Spleen (tissue), 11 donors: ENCODE data around the gene GATAD2A. TPM values are rescaled to one million over a fixed set of nuclear protein-coding genes. Genes with fewer than 3 reads are reported as not detected.

ENCODE experiments used
- DNase-seq: peaks from one replicate; pipeline ENCODE4 v3.0.0-alpha.2; 2020
- H3K27ac ChIP-seq, 8 donors: fragments of 200-600 bp; sonication (generic) in 7 of 8; 1 replicate in 4 of 8; 2 replicates in 4 of 8; pipeline versions ENCODE4 v1.5.0 to v1.8.0; 2016 to 2021; ENCODE audit warnings: inconsistent platforms in 4 of 8, mild to moderate bottlenecking in 4 of 8, moderate library complexity in 1 of 8
- H3K27me3 ChIP-seq, 7 donors: fragments of 200-600 bp; sonication (generic) in 6 of 7; replicated peaks in 1 of 7; 1 replicate in 4 of 7; 2 replicates in 3 of 7; pipeline versions ENCODE4 v1.5.0 to v1.8.0; 2016 to 2021; ENCODE audit warnings: inconsistent platforms in 3 of 7, mild to moderate bottlenecking in 1 of 7
- H3K36me3 ChIP-seq, 6 donors: fragments of 200-600 bp; sonication (generic) in 5 of 6; 1 replicate in 4 of 6; 2 replicates in 2 of 6; pipeline versions ENCODE4 v1.5.0 to v1.8.0; 2016 to 2021; ENCODE audit warnings: inconsistent platforms in 2 of 6
- H3K4me1 ChIP-seq, 6 donors: fragments of 200-600 bp; sonication (generic) in 5 of 6; 1 replicate in 3 of 6; 2 replicates in 3 of 6; pipeline versions ENCODE4 v1.5.0 to v1.8.0; 2016 to 2021; ENCODE audit warnings: inconsistent platforms in 3 of 6
- H3K4me3 ChIP-seq, 8 donors: fragments of 200-600 bp; sonication (generic) in 7 of 8; 1 replicate in 4 of 8; 2 replicates in 4 of 8; pipeline versions ENCODE4 v1.5.0 to v1.8.0; 2016 to 2021; ENCODE audit warnings: inconsistent platforms in 4 of 8, mild to moderate bottlenecking in 4 of 8, moderate library complexity in 2 of 8
- H3K9me3 ChIP-seq, 8 donors: fragments of 200-600 bp; sonication (generic) in 7 of 8; 1 replicate in 4 of 8; 2 replicates in 4 of 8; pipeline versions ENCODE4 v1.5.0 to v1.8.0; 2016 to 2021; ENCODE audit warnings: inconsistent platforms in 4 of 8
- CTCF ChIP-seq, 11 experiments: fragments of 200-600 bp in 7 of 11; fragments of 450-650 bp in 4 of 11; sonication (generic) in 4 of 11; IDR thresholded peaks in 8 of 11; conservative IDR thresholded peaks in 3 of 11; 1 replicate in 7 of 11; 2 replicates in 4 of 11; pipeline versions ENCODE4 v1.4.0 to v1.8.0; 2016 to 2021; ENCODE audit warnings: antibody characterized with exemption in 11 of 11, inconsistent platforms in 4 of 11, mild to moderate bottlenecking in 1 of 11
- POLR2A ChIP-seq, 3 donors: fragments of 450-650 bp; IDR thresholded peaks; one replicate each; pipeline ENCODE4 v1.5.1; 2017; ENCODE audit warnings: antibody characterized with exemption in 3 of 3, mild to moderate bottlenecking in 1 of 3
- POLR2AphosphoS5 ChIP-seq, 3 donors: sonication (generic); formaldehyde crosslinking; IDR thresholded peaks; one replicate each; pipeline ENCODE4 v1.5.1; 2017; ENCODE audit warnings: antibody characterized with exemption in 3 of 3
- WGBS, 5 donors: extraction: QIAGEN DNeasy Blood & Tissue Kit in 3 of 5; methylation state at CpG; one replicate each; pipeline versions ENCODE4 v1.1.5 to v1.1.7; 2013 to 2018; 5-methylcytosine and 5-hydroxymethylcytosine counted together
- intact Hi-C: fragments of 100-400 bp; cut with DNase I; formaldehyde crosslinking; loops from one replicate; pipeline ENCODE4 v1.15.0; 2023; ENCODE audit warnings: low total_unique reads
- polyA plus RNA-seq, 3 donors: library from polyadenylated mRNA; stranded (reverse); fragments of 200-250 nt; gene quantifications; one replicate each; pipeline ENCODE4 v1.2.1, GENCODE V29; 2013
- total RNA-seq, 7 donors: library from RNA; depleted of rRNA in 3 of 7; stranded (reverse); fragments of >200 nt in 3 of 7; fragmentation: NEBNext Ultra II Directional in 4 of 7; extraction: Animal tissue kit (Norgen Biotek cat#: 25700) in 4 of 7; gene quantifications; one replicate each; pipeline versions ENCODE4 v1.1.0 to v1.2.1, GENCODE V29; 2016 to 2021
- donor health status: healthy with polysubstance abuse.
- donor health status: DM: no; HTN: no; CAD: no; lungs with moderate emphysema.
- donor health status: DM: no; HTN: no; CAD: no.
- donor health status: Bipolar disorder and iron deficiency.
- donor health status: healthy.
- donor health status: DM: no; HTN: no; CAD: no.
- donor health status: DM: yes; HTN: yes; CAD: no.

The GATAD2A gene
- total and polyA plus RNA-seq, 10 donors: 11.6 to 122 (median 66.8) TPM

GRCh38 chr19:19438366-19439175, 33.1 kb downstream of the GATAD2A start:
- peak overlapping the region in 2 of 8 donors; percentile 20 to 57 for H3K27ac ChIP-seq
- no peaks in the 10 kb centered on the region for H3K27me3 ChIP-seq
- 59 to 83% (median 76%) methylated on average over 4 of the region's 4 CpGs for WGBS, 5 donors
- H3K4me1 ChIP-seq: peaks cover 12 to 96% (median 59%) of the 10 kb centered on the region in 6 donors
- H3K4me3 ChIP-seq: no peak overlapping the region
- H3K9me3 ChIP-seq: no peaks in the 10 kb centered on the region
- peaks cover 0 to 31% (median 1%) of the 10 kb centered on the region in 6 donors for H3K36me3 ChIP-seq
- TF ChIP-seq CTCF (IDR thresholded peaks at IDR 0.05 in 8 of 11, conservative IDR thresholded peaks at IDR 0.05 in 3 of 11): no peak
- TF ChIP-seq POLR2AphosphoS5 (IDR thresholded peaks at IDR 0.05): no peak
- no peak for TF ChIP-seq POLR2A (IDR thresholded peaks at IDR 0.05)
- DNase-seq: no peak
- intact Hi-C loops: no loop called here

GRCh38 chr19:19439176-19439482, 33.7 kb downstream of the GATAD2A start:
- intact Hi-C loops: no loop called here
- DNase-seq: no peak
- TF ChIP-seq POLR2AphosphoS5 (IDR thresholded peaks at IDR 0.05) (no peak), CTCF (IDR thresholded peaks at IDR 0.05 in 8 of 11, conservative IDR thresholded peaks at IDR 0.05 in 3 of 11) (no peak), POLR2A (IDR thresholded peaks at IDR 0.05) (no peak)
- H3K9me3 ChIP-seq: no peaks in the 10 kb centered on the region
- 72 to 96% (median 88%) methylated on average over 2 of the region's 2 CpGs for WGBS, 5 donors
- peaks cover 13 to 96% (median 59%) of the 10 kb centered on the region in 6 donors for H3K4me1 ChIP-seq
- peak overlapping the region in 2 of 8 donors; percentile 20 to 57 for H3K27ac ChIP-seq
- H3K36me3 ChIP-seq: peaks cover 0 to 31% (median 1%) of the 10 kb centered on the region in 6 donors
- no peaks in the 10 kb centered on the region for H3K27me3 ChIP-seq
- H3K4me3 ChIP-seq: no peak overlapping the region

- Histone ChIP-seq H3K9me3 (no peaks in the 10 kb centered on the region), H3K4me3 (peak overlapping the region in 1 of 8 donors; percentile 34), H3K27ac (peak overlapping the region in 4 of 8 donors; percentile 75 to 86 (median 82)), H3K27me3 (no peaks in the 10 kb centered on the region), H3K36me3 (peaks cover 0 to 9% (median 1%) of the 10 kb centered on the region in 6 donors), H3K4me1 (peaks cover 41 to 96% (median 66%) of the 10 kb centered on the region in 6 donors)
- 83 to 95% (median 86%) methylated on average over 9 of the region's 9 CpGs for WGBS, 5 donors
- intact Hi-C loops: no loop called here
- TF ChIP-seq CTCF (IDR thresholded peaks at IDR 0.05 in 8 of 11, conservative IDR thresholded peaks at IDR 0.05 in 3 of 11): no peak
- no peak for TF ChIP-seq POLR2AphosphoS5 (IDR thresholded peaks at IDR 0.05)
- no peak for TF ChIP-seq POLR2A (IDR thresholded peaks at IDR 0.05)
- no peak for DNase-seq
These were observed 37.8 kb downstream of the GATAD2A start for GRCh38 chr19:19443283-19443682.

GRCh38 chr19:19443902-19444680, 38.6 kb downstream of the GATAD2A start:
- H3K4me1 ChIP-seq: peaks cover 44 to 96% (median 65%) of the 10 kb centered on the region in 6 donors
- intact Hi-C loops: no loop called here
- DNase-seq: no peak
- WGBS, 5 donors: 66 to 79% (median 67%) methylated on average over 11 of the region's 11 CpGs
- TF ChIP-seq POLR2AphosphoS5 (IDR thresholded peaks at IDR 0.05) (no peak), POLR2A (IDR thresholded peaks at IDR 0.05) (no peak), CTCF (IDR thresholded peaks at IDR 0.05 in 8 of 11, conservative IDR thresholded peaks at IDR 0.05 in 3 of 11) (no peak)
- no peaks in the 10 kb centered on the region for H3K9me3 ChIP-seq
- H3K4me3 ChIP-seq: peak overlapping the region in 1 of 8 donors; percentile 34
- H3K36me3 ChIP-seq: peaks cover 0 to 5% (median under 1%) of the 10 kb centered on the region in 6 donors
- peak overlapping the region; percentile 22 to 86 (median 70) for H3K27ac ChIP-seq
- no peaks in the 10 kb centered on the region for H3K27me3 ChIP-seq
